ENCODE results near the gene PERP. TPM values are rescaled to one million over a fixed set of nuclear protein-coding genes. Genes with fewer than 3 reads are reported as not detected.
A peak's percentile ranks its signal among the peaks of the same experiment; 100 is the strongest.

PERP gene
- total and polyA plus RNA-seq, 11 donors, result 41.0 to 73.4 (median 53.6) TPM

GRCh38 chr6:138063726-138064125 lies 43.5 kb downstream of the PERP start:
- DNase-seq, result no peak
- TF ChIP-seq, protein P1, sequence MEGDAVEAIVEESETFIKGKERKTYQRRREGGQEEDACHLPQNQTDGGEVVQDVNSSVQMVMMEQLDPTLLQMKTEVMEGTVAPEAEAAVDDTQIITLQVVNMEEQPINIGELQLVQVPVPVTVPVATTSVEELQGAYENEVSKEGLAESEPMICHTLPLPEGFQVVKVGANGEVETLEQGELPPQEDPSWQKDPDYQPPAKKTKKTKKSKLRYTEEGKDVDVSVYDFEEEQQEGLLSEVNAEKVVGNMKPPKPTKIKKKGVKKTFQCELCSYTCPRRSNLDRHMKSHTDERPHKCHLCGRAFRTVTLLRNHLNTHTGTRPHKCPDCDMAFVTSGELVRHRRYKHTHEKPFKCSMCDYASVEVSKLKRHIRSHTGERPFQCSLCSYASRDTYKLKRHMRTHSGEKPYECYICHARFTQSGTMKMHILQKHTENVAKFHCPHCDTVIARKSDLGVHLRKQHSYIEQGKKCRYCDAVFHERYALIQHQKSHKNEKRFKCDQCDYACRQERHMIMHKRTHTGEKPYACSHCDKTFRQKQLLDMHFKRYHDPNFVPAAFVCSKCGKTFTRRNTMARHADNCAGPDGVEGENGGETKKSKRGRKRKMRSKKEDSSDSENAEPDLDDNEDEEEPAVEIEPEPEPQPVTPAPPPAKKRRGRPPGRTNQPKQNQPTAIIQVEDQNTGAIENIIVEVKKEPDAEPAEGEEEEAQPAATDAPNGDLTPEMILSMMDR (IDR thresholded peaks at IDR 0.05), result no peak
- TF ChIP-seq POLR2A (IDR thresholded peaks at IDR 0.05), result no peak
- Histone ChIP-seq H3K27me3 (no peaks in the 10 kb centered on the region), H3K27ac (no peak overlapping the region), H3K9me3 (no peaks in the 10 kb centered on the region), H3K36me3 (no peaks in the 10 kb centered on the region), H3K4me1 (no peaks in the 10 kb centered on the region), H3K4me3 (no peak overlapping the region)
- intact Hi-C loops (cut with DNase I), result no loop called here
- ATAC-seq, result no peak
- 70 to 95% (median 86%) methylated on average over 2 of the region's 2 CpGs for WGBS, 4 donors

DNA sequence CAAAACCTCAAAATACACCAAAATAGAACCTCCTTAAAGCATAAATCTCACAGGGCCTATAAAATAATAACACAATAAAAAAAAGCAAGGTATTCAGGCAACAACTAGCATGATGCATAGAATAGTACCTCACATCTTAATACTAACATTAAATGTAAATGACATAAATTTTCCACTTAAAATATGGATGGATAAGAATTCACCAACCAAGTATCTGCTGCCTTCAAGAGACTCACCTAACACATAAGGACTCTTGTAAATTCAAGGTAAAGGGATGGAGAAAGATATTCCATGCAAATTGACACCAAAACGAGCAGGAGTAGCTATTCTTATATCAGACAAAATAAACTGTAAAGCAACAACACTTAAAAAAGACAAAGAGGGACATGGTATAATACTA lies 52.2 kb downstream of the PERP start:
- ATAC-seq, result no peak

DNA sequence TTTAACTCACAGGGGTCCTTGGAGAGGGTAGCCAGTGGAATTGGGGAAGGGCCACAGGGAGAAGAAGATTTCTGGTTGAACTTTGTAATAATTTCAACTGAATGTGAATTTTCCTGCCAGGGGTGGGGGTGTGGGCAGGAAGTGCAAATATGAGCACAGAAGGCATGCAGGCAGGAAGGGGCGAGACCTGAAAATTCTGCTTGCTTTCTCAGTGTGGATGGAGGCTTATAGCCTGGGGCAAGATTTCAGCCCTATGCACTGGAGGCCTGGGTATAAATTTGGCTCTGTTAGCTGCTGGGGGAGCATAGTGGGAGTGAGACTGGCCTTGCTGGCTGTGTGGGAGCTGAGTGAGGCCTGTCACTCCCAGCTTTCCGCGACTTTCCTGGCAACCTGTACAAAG lies 54.4 kb downstream of the PERP start:
- Histone ChIP-seq H3K4me1 (no peaks in the 10 kb centered on the region), H3K9me3 (peaks cover 0 to 33% (median 5%) of the 10 kb centered on the region in 12 donors), H3K4me3 (no peak overlapping the region), H3K36me3 (no peaks in the 10 kb centered on the region), H3K27ac (no peak overlapping the region), H3K27me3 (no peaks in the 10 kb centered on the region)
- 72 to 94% (median 87%) methylated on average over 3 of the region's 3 CpGs for WGBS, 4 donors
- TF ChIP-seq, protein P1 (IDR thresholded peaks at IDR 0.05), result no peak
- TF ChIP-seq POLR2A (IDR thresholded peaks at IDR 0.05), result no peak
- DNase-seq (no peak), ATAC-seq (no peak)
- intact Hi-C loops (cut with DNase I), result no loop called here

More for the DNA sequence above, 52.2 kb downstream of the PERP start:
- Histone ChIP-seq H3K9me3 (peaks cover 0 to 33% (median 6%) of the 10 kb centered on the region in 12 donors), H3K4me3 (no peak overlapping the region), H3K27ac (no peak overlapping the region), H3K36me3 (no peaks in the 10 kb centered on the region), H3K27me3 (no peaks in the 10 kb centered on the region), H3K4me1 (no peaks in the 10 kb centered on the region)
- no peak for TF ChIP-seq POLR2A (IDR thresholded peaks at IDR 0.05)
- TF ChIP-seq, protein P1 (IDR thresholded peaks at IDR 0.05), result no peak
- DNase-seq, result no peak
- WGBS, 4 donors, result 53 to 67% (median 59%) methylated on average over 1 of the region's 1 CpG
- intact Hi-C loops (cut with DNase I), result no loop called here

- intact Hi-C loops (cut with DNase I), result no loop called here
- Histone ChIP-seq H3K27ac (no peak overlapping the region), H3K4me1 (peaks cover 0 to 4% (median 0%) of the 10 kb centered on the region in 12 donors), H3K36me3 (no peaks in the 10 kb centered on the region), H3K27me3 (no peaks in the 10 kb centered on the region), H3K9me3 (peaks cover 0 to 22% (median 0%) of the 10 kb centered on the region in 12 donors), H3K4me3 (no peak overlapping the region)
- TF ChIP-seq, protein P1 (IDR thresholded peaks at IDR 0.05), result no peak
- no peak for TF ChIP-seq POLR2A (IDR thresholded peaks at IDR 0.05)
- ATAC-seq, result peak; percentile 86 to 92 (median 90)
- DNase-seq, result no peak
- WGBS, 4 donors, result 13 to 48% (median 37%) methylated on average over 1 of the region's 1 CpG
These were observed 62.2 kb downstream of the PERP start for GRCh38 chr6:138044972-138045371.
